ENCODE data around the gene UNC119B.

Gene UNC119B

GRCh38 chr12:120736404-120737331, 26.4 kb downstream of the UNC119B start:
- TF ChIP-seq GATA3 (IDR thresholded peaks at IDR 0.05; ENCODE audit: low read depth, low read length) (no peak), GATA2 (IDR thresholded peaks at IDR 0.05; ENCODE audit: low read depth, low read length) (no peak)

- TF ChIP-seq GATA3 (IDR thresholded peaks at IDR 0.05; ENCODE audit: low read depth, low read length) = no peak
- no peak for TF ChIP-seq GATA2 (IDR thresholded peaks at IDR 0.05; ENCODE audit: low read depth, low read length)
Measured at GRCh38 chr12:120737557-120738251, 27.4 kb downstream of the UNC119B start.

GRCh38 chr12:120738252-120739030, 28.2 kb downstream of the UNC119B start:
- TF ChIP-seq GATA2 (IDR thresholded peaks at IDR 0.05; ENCODE audit: low read depth, low read length) (no peak), GATA3 (IDR thresholded peaks at IDR 0.05; ENCODE audit: low read depth, low read length) (no peak)

GRCh38 chr12:120739031-120739762, 28.9 kb downstream of the UNC119B start:
- TF ChIP-seq GATA3 (IDR thresholded peaks at IDR 0.05; ENCODE audit: low read depth, low read length) (no peak), GATA2 (IDR thresholded peaks at IDR 0.05; ENCODE audit: low read depth, low read length) (no peak)

- no peak for TF ChIP-seq GATA3 (IDR thresholded peaks at IDR 0.05; ENCODE audit: low read depth, low read length)
- TF ChIP-seq GATA2 (IDR thresholded peaks at IDR 0.05; ENCODE audit: low read depth, low read length) = no peak
Measured at GRCh38 chr12:120739821-120740613, 29.8 kb downstream of the UNC119B start.

GRCh38 chr12:120740871-120741270, 30.6 kb downstream of the UNC119B start:
- TF ChIP-seq GATA3 (IDR thresholded peaks at IDR 0.05; ENCODE audit: low read depth, low read length) = no peak
- TF ChIP-seq GATA2 (IDR thresholded peaks at IDR 0.05; ENCODE audit: low read depth, low read length) = no peak

- TF ChIP-seq GATA2 (IDR thresholded peaks at IDR 0.05; ENCODE audit: low read depth, low read length) (no peak), GATA3 (IDR thresholded peaks at IDR 0.05; ENCODE audit: low read depth, low read length) (no peak)
Measured at GRCh38 chr12:120741476-120742421, 31.5 kb downstream of the UNC119B start.

GRCh38 chr12:120744922-120745493, 34.8 kb downstream of the UNC119B start:
- TF ChIP-seq GATA2 (IDR thresholded peaks at IDR 0.05; ENCODE audit: low read depth, low read length) (no peak), GATA3 (IDR thresholded peaks at IDR 0.05; ENCODE audit: low read depth, low read length) (no peak)

- TF ChIP-seq GATA3 (IDR thresholded peaks at IDR 0.05; ENCODE audit: low read depth, low read length) = no peak
- TF ChIP-seq GATA2 (IDR thresholded peaks at IDR 0.05; ENCODE audit: low read depth, low read length) = no peak
Measured at GRCh38 chr12:120748242-120748641, 38.0 kb downstream of the UNC119B start.

GRCh38 chr12:120749256-120749655, 39.0 kb downstream of the UNC119B start:
- TF ChIP-seq GATA2 (IDR thresholded peaks at IDR 0.05; ENCODE audit: low read depth, low read length) (no peak), GATA3 (IDR thresholded peaks at IDR 0.05; ENCODE audit: low read depth, low read length) (no peak)

- no peak for TF ChIP-seq GATA3 (IDR thresholded peaks at IDR 0.05; ENCODE audit: low read depth, low read length)
Measured at GRCh38 chr12:120750806-120751205, 40.5 kb downstream of the UNC119B start.
